ENCODE results near the gene NFIX. TPM values are rescaled to one million over a fixed set of nuclear protein-coding genes. Genes with fewer than 3 reads are reported as not detected.

NFIX gene
- total and polyA plus RNA-seq, 2 of the 13 experiments (the other 11 are each of a cell fraction or from before 2014, with no cell fraction given), result 3.4 to 5.4 TPM

DNA sequence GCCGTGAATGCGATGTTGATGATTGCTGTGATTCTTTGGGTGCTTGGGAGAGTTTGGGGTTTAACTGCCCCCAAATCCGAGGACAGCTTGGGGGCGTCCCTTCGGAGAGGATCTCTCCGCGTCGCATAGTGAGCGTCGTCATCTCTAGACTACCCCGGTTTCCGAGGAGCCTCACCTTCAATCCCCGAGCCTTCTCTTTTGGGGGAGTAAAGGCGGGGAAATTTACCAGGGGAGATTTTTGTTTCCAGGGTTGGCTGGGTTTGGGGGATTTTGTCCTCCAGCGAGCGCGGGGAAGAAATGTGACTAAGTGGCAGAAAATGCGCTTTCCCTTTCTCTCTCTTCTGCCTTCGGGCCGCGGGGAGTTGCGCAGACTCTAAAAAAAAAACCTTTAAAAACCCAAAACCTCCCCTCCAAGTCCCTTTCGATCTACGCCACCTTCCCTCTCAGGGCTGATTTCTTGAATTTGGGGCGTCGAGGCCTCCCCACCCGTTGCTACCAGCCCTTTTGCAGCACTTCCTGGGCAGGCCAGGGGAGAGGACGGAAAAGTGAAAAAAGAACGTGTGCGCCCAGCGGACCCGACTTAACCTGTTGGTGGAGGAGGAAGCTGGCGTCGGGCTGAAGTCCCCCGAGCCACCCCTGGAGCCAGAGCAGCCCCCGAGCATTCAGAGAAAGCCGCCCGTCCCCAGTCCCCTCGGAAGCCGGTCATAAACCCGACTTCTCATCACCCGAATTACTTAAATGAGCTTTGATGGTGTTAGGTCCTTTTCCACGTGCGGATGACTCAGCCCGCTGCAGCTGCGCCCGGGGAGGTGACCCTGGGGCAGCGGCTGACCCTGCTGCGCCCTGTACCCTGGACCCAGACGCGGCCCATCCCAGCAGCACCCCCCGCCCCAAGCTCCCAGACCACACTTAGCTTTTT is 17.7 kb downstream of the NFIX start (continued):
- TF ChIP-seq, protein P1, sequence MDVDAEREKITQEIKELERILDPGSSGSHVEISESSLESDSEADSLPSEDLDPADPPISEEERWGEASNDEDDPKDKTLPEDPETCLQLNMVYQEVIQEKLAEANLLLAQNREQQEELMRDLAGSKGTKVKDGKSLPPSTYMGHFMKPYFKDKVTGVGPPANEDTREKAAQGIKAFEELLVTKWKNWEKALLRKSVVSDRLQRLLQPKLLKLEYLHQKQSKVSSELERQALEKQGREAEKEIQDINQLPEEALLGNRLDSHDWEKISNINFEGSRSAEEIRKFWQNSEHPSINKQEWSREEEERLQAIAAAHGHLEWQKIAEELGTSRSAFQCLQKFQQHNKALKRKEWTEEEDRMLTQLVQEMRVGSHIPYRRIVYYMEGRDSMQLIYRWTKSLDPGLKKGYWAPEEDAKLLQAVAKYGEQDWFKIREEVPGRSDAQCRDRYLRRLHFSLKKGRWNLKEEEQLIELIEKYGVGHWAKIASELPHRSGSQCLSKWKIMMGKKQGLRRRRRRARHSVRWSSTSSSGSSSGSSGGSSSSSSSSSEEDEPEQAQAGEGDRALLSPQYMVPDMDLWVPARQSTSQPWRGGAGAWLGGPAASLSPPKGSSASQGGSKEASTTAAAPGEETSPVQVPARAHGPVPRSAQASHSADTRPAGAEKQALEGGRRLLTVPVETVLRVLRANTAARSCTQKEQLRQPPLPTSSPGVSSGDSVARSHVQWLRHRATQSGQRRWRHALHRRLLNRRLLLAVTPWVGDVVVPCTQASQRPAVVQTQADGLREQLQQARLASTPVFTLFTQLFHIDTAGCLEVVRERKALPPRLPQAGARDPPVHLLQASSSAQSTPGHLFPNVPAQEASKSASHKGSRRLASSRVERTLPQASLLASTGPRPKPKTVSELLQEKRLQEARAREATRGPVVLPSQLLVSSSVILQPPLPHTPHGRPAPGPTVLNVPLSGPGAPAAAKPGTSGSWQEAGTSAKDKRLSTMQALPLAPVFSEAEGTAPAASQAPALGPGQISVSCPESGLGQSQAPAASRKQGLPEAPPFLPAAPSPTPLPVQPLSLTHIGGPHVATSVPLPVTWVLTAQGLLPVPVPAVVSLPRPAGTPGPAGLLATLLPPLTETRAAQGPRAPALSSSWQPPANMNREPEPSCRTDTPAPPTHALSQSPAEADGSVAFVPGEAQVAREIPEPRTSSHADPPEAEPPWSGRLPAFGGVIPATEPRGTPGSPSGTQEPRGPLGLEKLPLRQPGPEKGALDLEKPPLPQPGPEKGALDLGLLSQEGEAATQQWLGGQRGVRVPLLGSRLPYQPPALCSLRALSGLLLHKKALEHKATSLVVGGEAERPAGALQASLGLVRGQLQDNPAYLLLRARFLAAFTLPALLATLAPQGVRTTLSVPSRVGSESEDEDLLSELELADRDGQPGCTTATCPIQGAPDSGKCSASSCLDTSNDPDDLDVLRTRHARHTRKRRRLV (CRISPR knock-in tag; IDR thresholded peaks at IDR 0.05), result no peak
- TF ChIP-seq HMGA1 (CRISPR knock-in tag; conservative IDR thresholded peaks at IDR 0.05) (no peak), ZBTB38 (CRISPR knock-in tag; IDR thresholded peaks at IDR 0.05) (peak; percentile 80; the same call in 1 of the 2 replicates), ZNF572 (CRISPR knock-in tag; IDR thresholded peaks at IDR 0.05) (no peak), MAZ (IDR thresholded peaks at IDR 0.05; ENCODE audit: borderline replicate concordance, low read depth, low read length) (no peak), MAZ (CRISPR knock-in tag; IDR thresholded peaks at IDR 0.05; ENCODE audit: low read depth) (peak; percentile 79), GTF2F1 (IDR thresholded peaks at IDR 0.05; ENCODE audit: low read length) (no peak), NCOA5 (CRISPR knock-in tag; IDR thresholded peaks at IDR 0.05) (no peak), TGIF2 (CRISPR knock-in tag; IDR thresholded peaks at IDR 0.05) (0 out of 2 replicates have a peak, but pooled peaks have one; percentile 65), ZKSCAN5 (CRISPR knock-in tag; IDR thresholded peaks at IDR 0.05) (no peak), ZNF747 (CRISPR knock-in tag; IDR thresholded peaks at IDR 0.05; ENCODE audit: borderline replicate concordance) (no peak), ZFP36L2 (CRISPR knock-in tag; IDR thresholded peaks at IDR 0.05) (no peak), ZFP36 (IDR thresholded peaks at IDR 0.05; ENCODE audit: borderline replicate concordance, low read depth, low read length, partially characterized antibody) (no peak), FOXP1 (IDR thresholded peaks at IDR 0.05) (no peak), FOXP1 (CRISPR knock-in tag; IDR thresholded peaks at IDR 0.05) (0 out of 2 replicates have a peak, but pooled peaks have one; percentile 32), ZNF749 (CRISPR knock-in tag; IDR thresholded peaks at IDR 0.05; ENCODE audit: borderline replicate concordance) (no peak), CENPT (CRISPR knock-in tag; IDR thresholded peaks at IDR 0.05; ENCODE audit: low read depth) (no peak)
- TF ChIP-seq, protein P2, sequence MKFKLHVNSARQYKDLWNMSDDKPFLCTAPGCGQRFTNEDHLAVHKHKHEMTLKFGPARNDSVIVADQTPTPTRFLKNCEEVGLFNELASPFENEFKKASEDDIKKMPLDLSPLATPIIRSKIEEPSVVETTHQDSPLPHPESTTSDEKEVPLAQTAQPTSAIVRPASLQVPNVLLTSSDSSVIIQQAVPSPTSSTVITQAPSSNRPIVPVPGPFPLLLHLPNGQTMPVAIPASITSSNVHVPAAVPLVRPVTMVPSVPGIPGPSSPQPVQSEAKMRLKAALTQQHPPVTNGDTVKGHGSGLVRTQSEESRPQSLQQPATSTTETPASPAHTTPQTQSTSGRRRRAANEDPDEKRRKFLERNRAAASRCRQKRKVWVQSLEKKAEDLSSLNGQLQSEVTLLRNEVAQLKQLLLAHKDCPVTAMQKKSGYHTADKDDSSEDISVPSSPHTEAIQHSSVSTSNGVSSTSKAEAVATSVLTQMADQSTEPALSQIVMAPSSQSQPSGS (CRISPR knock-in tag; IDR thresholded peaks at IDR 0.05), result no peak
- TF ChIP-seq, protein P3, sequence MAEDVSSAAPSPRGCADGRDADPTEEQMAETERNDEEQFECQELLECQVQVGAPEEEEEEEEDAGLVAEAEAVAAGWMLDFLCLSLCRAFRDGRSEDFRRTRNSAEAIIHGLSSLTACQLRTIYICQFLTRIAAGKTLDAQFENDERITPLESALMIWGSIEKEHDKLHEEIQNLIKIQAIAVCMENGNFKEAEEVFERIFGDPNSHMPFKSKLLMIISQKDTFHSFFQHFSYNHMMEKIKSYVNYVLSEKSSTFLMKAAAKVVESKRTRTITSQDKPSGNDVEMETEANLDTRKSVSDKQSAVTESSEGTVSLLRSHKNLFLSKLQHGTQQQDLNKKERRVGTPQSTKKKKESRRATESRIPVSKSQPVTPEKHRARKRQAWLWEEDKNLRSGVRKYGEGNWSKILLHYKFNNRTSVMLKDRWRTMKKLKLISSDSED (CRISPR knock-in tag; IDR thresholded peaks at IDR 0.05), result no peak
- TF ChIP-seq, protein P4, sequence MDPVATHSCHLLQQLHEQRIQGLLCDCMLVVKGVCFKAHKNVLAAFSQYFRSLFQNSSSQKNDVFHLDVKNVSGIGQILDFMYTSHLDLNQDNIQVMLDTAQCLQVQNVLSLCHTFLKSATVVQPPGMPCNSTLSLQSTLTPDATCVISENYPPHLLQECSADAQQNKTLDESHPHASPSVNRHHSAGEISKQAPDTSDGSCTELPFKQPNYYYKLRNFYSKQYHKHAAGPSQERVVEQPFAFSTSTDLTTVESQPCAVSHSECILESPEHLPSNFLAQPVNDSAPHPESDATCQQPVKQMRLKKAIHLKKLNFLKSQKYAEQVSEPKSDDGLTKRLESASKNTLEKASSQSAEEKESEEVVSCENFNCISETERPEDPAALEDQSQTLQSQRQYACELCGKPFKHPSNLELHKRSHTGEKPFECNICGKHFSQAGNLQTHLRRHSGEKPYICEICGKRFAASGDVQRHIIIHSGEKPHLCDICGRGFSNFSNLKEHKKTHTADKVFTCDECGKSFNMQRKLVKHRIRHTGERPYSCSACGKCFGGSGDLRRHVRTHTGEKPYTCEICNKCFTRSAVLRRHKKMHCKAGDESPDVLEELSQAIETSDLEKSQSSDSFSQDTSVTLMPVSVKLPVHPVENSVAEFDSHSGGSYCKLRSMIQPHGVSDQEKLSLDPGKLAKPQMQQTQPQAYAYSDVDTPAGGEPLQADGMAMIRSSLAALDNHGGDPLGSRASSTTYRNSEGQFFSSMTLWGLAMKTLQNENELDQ (CRISPR knock-in tag; IDR thresholded peaks at IDR 0.05; ENCODE audit: borderline replicate concordance), result no peak
